Measurements from ENCODE around the gene BCLAF1.
A peak's percentile ranks its signal among the peaks of the same experiment; 100 is the strongest.

BCLAF1 gene, protein sequence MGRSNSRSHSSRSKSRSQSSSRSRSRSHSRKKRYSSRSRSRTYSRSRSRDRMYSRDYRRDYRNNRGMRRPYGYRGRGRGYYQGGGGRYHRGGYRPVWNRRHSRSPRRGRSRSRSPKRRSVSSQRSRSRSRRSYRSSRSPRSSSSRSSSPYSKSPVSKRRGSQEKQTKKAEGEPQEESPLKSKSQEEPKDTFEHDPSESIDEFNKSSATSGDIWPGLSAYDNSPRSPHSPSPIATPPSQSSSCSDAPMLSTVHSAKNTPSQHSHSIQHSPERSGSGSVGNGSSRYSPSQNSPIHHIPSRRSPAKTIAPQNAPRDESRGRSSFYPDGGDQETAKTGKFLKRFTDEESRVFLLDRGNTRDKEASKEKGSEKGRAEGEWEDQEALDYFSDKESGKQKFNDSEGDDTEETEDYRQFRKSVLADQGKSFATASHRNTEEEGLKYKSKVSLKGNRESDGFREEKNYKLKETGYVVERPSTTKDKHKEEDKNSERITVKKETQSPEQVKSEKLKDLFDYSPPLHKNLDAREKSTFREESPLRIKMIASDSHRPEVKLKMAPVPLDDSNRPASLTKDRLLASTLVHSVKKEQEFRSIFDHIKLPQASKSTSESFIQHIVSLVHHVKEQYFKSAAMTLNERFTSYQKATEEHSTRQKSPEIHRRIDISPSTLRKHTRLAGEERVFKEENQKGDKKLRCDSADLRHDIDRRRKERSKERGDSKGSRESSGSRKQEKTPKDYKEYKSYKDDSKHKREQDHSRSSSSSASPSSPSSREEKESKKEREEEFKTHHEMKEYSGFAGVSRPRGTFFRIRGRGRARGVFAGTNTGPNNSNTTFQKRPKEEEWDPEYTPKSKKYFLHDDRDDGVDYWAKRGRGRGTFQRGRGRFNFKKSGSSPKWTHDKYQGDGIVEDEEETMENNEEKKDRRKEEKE

DNA sequence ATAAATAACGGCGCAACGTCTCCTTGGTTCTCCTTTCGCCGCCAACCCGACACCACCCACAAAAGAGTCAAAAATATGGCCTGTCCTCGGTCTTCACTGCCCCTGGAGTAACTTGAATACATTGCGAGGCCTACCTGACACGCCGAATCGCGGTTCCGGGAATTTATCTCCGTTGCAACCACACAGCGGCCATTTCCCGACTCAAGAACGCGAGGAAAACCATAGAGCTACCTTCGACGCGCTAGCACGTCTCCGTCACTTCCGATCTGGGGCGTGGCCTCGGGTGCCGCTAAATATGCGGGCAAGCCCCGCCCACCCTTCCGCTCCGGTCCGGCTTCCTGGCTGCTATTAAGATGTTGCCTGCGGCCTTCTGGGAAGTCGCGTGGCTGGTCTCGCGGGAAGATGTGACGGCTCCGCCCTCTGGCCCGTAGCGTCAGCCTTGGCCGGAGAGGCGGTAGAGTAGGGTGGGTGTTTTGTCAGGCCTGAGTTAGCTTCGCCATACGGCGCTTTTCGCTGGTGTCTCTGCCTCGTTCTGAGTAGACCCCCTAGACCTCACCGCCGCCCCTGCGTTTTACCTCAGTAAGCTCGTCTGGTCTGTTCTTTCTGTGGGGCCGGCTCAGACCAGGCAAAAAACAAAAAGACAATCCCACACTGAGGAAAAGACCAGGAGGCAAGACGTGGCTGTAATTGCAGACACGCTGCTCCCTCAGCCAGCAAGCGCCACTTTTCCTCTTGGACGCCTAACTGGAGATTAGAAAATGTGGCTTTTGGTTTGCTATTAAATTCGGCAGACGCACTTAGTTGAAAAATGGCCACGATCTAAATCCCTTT, at the start of gene BCLAF1:
BCLAF1 (minus strand) TSS at position 268 of the 831 bp plus-strand sequence. CDS start 9,980 bp downstream, outside the sequence.
- H3K4me3 ChIP-seq (ENCODE audit: low read length) = peak within 1 kb of the TSS; percentile 100
- DNase-seq (ENCODE audit: low read depth) = peak; percentile 99
- TF ChIP-seq, protein P1, sequence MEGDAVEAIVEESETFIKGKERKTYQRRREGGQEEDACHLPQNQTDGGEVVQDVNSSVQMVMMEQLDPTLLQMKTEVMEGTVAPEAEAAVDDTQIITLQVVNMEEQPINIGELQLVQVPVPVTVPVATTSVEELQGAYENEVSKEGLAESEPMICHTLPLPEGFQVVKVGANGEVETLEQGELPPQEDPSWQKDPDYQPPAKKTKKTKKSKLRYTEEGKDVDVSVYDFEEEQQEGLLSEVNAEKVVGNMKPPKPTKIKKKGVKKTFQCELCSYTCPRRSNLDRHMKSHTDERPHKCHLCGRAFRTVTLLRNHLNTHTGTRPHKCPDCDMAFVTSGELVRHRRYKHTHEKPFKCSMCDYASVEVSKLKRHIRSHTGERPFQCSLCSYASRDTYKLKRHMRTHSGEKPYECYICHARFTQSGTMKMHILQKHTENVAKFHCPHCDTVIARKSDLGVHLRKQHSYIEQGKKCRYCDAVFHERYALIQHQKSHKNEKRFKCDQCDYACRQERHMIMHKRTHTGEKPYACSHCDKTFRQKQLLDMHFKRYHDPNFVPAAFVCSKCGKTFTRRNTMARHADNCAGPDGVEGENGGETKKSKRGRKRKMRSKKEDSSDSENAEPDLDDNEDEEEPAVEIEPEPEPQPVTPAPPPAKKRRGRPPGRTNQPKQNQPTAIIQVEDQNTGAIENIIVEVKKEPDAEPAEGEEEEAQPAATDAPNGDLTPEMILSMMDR (IDR thresholded peaks at IDR 0.05; ENCODE audit: insufficient read depth, low read depth, low read length, missing control alignments) = no peak

DNA sequence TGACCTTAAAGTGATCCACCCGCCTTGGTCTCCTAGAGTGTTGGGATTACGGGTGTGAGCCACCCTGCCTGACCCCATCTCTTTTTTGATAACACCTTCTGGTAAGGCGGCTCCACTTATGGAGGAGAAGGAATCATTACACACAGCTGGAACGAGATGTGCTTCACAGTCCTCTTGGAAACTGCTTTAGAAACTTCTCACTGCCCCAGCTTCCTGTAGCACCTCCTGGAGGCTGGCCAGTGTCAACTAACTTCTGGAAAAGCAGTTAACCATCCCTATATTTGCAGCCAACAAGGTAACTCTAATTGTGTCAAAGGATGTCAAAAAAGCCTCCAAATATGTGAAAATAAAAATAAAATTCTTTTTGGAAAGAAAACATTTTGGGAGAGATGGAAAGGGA, 48.8 kb upstream of the BCLAF1 start:
- DNase-seq (ENCODE audit: low read depth) = no peak
- TF ChIP-seq, protein P1 (IDR thresholded peaks at IDR 0.05; ENCODE audit: insufficient read depth, low read depth, low read length, missing control alignments) = no peak
- H3K4me3 ChIP-seq (ENCODE audit: low read length) = no peak overlapping the region

DNA sequence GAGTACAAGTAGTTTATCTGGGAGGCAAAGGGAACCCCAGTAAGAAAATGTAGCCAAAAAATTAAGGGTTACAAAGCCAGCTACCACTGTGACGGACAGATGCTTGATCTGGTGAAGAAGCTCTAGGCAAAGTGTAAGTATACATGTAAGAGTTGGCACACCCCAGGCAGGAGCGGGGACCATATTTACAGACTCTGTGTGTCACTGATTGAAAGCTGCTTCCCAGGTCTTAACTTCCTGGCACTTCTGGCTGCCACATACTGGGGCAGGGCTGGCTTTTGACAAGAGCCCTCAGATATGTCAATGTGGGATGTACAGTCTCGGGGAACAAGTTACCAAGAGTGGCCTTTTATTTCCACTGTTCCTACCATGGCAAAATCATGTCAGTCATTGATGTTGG, 48.0 kb upstream of the BCLAF1 start:
- TF ChIP-seq, protein P1 (IDR thresholded peaks at IDR 0.05; ENCODE audit: insufficient read depth, low read depth, low read length, missing control alignments) = no peak
- H3K4me3 ChIP-seq (ENCODE audit: low read length) = no peak overlapping the region
- no peak for DNase-seq (ENCODE audit: low read depth)

DNA sequence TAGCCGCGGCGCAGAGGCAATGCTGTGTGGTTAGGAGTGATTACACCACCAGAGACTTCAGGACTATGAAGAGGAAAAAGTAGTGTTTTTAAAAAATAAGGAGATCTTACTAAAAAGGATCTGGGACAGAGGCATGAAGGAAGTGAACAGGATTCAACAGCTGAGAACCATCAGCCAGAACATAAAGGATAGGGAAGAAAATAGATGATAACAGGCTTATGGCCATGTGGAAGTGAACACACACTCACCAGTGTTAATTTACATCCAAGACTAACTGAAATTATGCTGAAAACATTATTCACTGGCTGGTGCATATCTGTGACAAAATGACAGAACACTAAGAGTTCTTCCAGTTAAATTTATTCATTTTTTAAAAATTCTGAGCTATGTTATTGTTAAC, 47.5 kb upstream of the BCLAF1 start:
- DNase-seq (ENCODE audit: low read depth) = peak; percentile 31
- TF ChIP-seq, protein P1 (IDR thresholded peaks at IDR 0.05; ENCODE audit: insufficient read depth, low read depth, low read length, missing control alignments) = no peak
- no peak overlapping the region for H3K4me3 ChIP-seq (ENCODE audit: low read length)

DNA sequence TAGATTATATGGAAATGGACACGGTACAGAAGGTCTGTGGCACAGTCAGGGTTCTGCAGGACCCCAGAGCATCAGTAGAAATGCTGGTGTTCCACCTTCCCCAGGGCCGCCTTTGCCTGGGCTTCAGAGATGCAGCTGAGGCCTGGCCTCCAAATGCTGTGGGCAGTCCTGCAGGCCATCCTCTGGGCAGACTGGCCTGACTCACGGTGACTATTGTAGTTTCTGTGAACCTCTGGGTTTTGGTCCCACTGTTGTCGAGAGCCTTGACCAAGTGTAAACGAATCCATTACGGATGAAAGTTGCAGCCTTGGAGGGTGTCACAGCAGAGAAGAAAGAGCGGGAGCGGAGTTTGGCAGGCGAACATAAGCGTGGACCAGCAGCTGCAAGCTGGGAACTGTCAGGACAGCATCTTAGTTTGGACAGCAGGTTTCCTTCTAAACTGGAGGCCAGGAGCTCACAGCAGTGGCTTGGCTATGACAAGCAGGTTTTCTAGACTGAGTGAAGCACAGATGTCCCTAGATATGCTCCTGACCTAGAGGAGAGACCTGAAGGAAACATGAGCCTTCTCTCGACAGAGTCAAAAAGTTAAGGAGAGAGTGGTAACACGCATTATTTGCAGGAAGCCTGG, 46.2 kb upstream of the BCLAF1 start:
- no peak for DNase-seq (ENCODE audit: low read depth)
- TF ChIP-seq, protein P1 (IDR thresholded peaks at IDR 0.05; ENCODE audit: insufficient read depth, low read depth, low read length, missing control alignments) = no peak
- H3K4me3 ChIP-seq (ENCODE audit: low read length) = no peak overlapping the region

DNA sequence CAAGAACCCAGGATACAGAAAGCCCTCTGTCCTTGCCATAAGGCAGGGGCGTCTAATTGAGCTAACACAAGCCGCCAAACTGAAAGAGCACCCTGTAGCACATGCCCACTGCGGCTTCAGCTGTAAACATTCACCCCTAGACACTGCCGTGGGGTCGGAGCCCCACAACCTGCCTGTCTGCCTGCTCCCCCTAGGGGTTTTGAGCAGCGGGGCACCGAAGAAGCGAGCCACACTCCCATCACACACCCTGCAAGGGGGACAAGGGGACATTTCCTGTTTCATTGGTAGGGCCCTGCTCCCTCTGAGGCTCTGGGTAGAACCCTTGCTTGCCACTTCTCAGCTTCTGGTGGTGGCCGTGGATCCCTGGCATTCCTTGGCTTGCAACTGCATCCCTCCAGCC, 45.2 kb upstream of the BCLAF1 start:
- TF ChIP-seq, protein P1 (IDR thresholded peaks at IDR 0.05; ENCODE audit: insufficient read depth, low read depth, low read length, missing control alignments) = no peak
- H3K4me3 ChIP-seq (ENCODE audit: low read length) = no peak overlapping the region
- no peak for DNase-seq (ENCODE audit: low read depth)
